ENCODE measurements around the gene MAB21L4.

DNA sequence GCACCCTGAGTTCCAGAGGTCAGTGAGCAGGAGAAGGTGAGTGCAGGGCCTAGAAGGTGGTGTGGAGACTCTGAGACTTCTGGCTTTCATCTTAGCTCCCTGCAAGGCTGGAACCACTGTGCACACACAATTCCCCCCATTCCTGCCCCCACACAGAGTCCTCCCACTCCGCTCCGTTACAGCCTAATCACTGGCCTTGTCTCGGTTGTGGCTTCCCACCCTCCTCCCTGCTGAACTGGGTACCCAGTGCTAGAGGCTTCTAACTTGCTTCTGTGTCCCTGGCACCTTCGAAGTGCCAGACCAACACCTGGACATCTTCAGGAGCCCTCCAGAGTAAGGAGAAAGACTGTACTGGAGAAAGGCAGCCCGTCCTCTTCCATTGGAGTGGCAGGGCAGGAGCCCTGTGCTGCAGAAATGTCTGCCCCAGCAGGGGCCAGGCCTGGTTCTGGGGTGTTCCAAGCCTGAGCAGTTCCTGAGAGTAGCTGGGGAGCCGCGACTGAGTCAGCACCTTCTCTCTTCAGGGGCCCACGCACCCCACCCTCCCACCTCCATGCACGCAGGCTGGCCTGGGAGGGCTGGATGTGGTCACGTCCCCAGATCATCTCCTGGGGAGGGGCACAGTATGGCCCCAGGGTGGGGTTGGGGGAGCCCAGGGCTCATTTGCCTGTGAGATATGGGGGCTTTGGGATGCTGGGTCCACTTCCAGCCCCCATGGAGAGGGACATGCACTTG lies 33.6 kb upstream of the MAB21L4 start:
- TF ChIP-seq, protein P1, sequence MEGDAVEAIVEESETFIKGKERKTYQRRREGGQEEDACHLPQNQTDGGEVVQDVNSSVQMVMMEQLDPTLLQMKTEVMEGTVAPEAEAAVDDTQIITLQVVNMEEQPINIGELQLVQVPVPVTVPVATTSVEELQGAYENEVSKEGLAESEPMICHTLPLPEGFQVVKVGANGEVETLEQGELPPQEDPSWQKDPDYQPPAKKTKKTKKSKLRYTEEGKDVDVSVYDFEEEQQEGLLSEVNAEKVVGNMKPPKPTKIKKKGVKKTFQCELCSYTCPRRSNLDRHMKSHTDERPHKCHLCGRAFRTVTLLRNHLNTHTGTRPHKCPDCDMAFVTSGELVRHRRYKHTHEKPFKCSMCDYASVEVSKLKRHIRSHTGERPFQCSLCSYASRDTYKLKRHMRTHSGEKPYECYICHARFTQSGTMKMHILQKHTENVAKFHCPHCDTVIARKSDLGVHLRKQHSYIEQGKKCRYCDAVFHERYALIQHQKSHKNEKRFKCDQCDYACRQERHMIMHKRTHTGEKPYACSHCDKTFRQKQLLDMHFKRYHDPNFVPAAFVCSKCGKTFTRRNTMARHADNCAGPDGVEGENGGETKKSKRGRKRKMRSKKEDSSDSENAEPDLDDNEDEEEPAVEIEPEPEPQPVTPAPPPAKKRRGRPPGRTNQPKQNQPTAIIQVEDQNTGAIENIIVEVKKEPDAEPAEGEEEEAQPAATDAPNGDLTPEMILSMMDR (IDR thresholded peaks at IDR 0.05; ENCODE audit: extremely low read depth in 1 of 2, insufficient read depth in 1 of 2, low read depth in 1 of 2, low read length in 2 of 2): no peak
- no peak for TF ChIP-seq POLR2A (IDR thresholded peaks at IDR 0.05; ENCODE audit: low read depth, low read length)
- TF ChIP-seq EZH2 (IDR thresholded peaks at IDR 0.05; ENCODE audit: borderline replicate concordance, low read depth, low read length, severe bottlenecking): no peak
- TF ChIP-seq JUN (IDR thresholded peaks at IDR 0.05; ENCODE audit: borderline replicate concordance, insufficient read depth, insufficient read length, low read depth): no peak
- TF ChIP-seq, protein P2, sequence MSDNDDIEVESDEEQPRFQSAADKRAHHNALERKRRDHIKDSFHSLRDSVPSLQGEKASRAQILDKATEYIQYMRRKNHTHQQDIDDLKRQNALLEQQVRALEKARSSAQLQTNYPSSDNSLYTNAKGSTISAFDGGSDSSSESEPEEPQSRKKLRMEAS (IDR thresholded peaks at IDR 0.05; ENCODE audit: insufficient read depth, insufficient read length): no peak

All from endothelial cell of umbilical vein (primary cell).